HEK293 (cell line): Measurements from ENCODE around the gene KRT25.

Experiments
- CTCF ChIA-PET: fragments of 350-600 bp; formaldehyde crosslinking; extraction: SDS; loops from one replicate; lab custom pipeline; 2021; ENCODE audit warnings: antibody characterized with exemption; lab: Yijun Ruan, JAX
- POLR2A ChIA-PET: fragments of 300-600 bp; formaldehyde crosslinking; extraction: SDS; loops from one replicate; lab custom pipeline; 2020; ENCODE audit warnings: antibody characterized with exemption, inconsistent platforms; lab: Yijun Ruan, JAX
- H3K27ac ChIP-seq: fragments of 200-500 bp; sonication (Bioruptor generic); 2 replicates; pipeline ENCODE4 v1.5.1; 2014; ENCODE audit warnings: low read depth, low read length, control low read depth, inconsistent platforms; ENCODE audit errors: extremely low read depth
- H3K36me3 ChIP-seq, 2 experiments: fragments of 200-500 bp in 1 of 2; sonication (Bioruptor generic) in 1 of 2; 1 replicate in 1 of 2; 2 replicates in 1 of 2; pipeline ENCODE4 v1.5.1; 2014 to 2017; ENCODE audit warnings: inconsistent platforms in 2 of 2, low read length in 2 of 2; ENCODE audit not compliant: control insufficient read depth in 2 of 2, insufficient read depth in 1 of 2
- H3K4me1 ChIP-seq: fragments of 200-500 bp; sonication (Bioruptor generic); 2 replicates; pipeline ENCODE4 v1.5.1; 2014; ENCODE audit warnings: mild to moderate bottlenecking, low read length, inconsistent platforms; ENCODE audit not compliant: control insufficient read depth, insufficient read depth
- H3K4me3 ChIP-seq: 2 replicates; pipeline ENCODE4 v1.5.1; 2011; ENCODE audit warnings: low read depth, mild to moderate bottlenecking, control low read depth, low read length, moderate library complexity
- H3K9me3 ChIP-seq: fragments of 200-500 bp; sonication (Bioruptor generic); 2 replicates; pipeline ENCODE4 v1.5.1; 2014; ENCODE audit warnings: low read depth, low read length, inconsistent platforms; ENCODE audit not compliant: control insufficient read depth, insufficient read depth
- BCL11A ChIP-seq: fragments of 450-650 bp; formaldehyde crosslinking; IDR thresholded peaks from 2 replicates; pipeline ENCODE4 v1.5.1; 2016; ENCODE audit warnings: low read depth, missing biosample characterization, missing genetic modification characterization
- PRDM1 ChIP-seq: fragments of 450-650 bp; formaldehyde crosslinking; IDR thresholded peaks from 2 replicates; pipeline ENCODE4; 2016; ENCODE audit warnings: missing biosample characterization, missing genetic modification characterization
- WT1 ChIP-seq: fragments of 450-650 bp; formaldehyde crosslinking; IDR thresholded peaks from 2 replicates; pipeline ENCODE4 v1.5.1; 2016; ENCODE audit warnings: missing biosample characterization, missing genetic modification characterization
- ZBTB8A ChIP-seq: fragments of 450-650 bp; formaldehyde crosslinking; IDR thresholded peaks from 2 replicates; pipeline ENCODE4 v1.5.1; 2016; ENCODE audit warnings: missing biosample characterization, missing genetic modification characterization
- ZEB2 ChIP-seq: fragments of 450-650 bp; formaldehyde crosslinking; IDR thresholded peaks from 2 replicates; pipeline ENCODE4 v1.5.1; 2016; ENCODE audit warnings: missing biosample characterization, missing genetic modification characterization
- ZNF121 ChIP-seq: fragments of 450-650 bp; formaldehyde crosslinking; IDR thresholded peaks from 2 replicates; pipeline ENCODE4 v1.5.1; 2016; ENCODE audit warnings: missing biosample characterization, missing genetic modification characterization
- ZNF133 ChIP-seq: fragments of 450-650 bp; formaldehyde crosslinking; IDR thresholded peaks from 2 replicates; pipeline ENCODE4 v1.5.1; 2016; ENCODE audit warnings: missing biosample characterization, missing genetic modification characterization
- ZNF155 ChIP-seq: fragments of 450-650 bp; formaldehyde crosslinking; IDR thresholded peaks from 2 replicates; pipeline ENCODE4 v1.5.1; 2016; ENCODE audit warnings: missing biosample characterization, missing genetic modification characterization
- ZNF354C ChIP-seq: fragments of 450-650 bp; formaldehyde crosslinking; IDR thresholded peaks from 2 replicates; pipeline ENCODE4 v1.5.1; 2016; ENCODE audit warnings: missing biosample characterization, missing genetic modification characterization, low read depth, borderline replicate concordance
- ZNF391 ChIP-seq: fragments of 450-650 bp; formaldehyde crosslinking; IDR thresholded peaks from 2 replicates; pipeline ENCODE4 v1.5.1; 2016; ENCODE audit warnings: low read depth, missing biosample characterization, missing genetic modification characterization, borderline replicate concordance
- ZNF501 ChIP-seq: fragments of 450-650 bp; formaldehyde crosslinking; IDR thresholded peaks from 2 replicates; pipeline ENCODE4 v1.5.1; 2016; ENCODE audit warnings: missing biosample characterization, missing genetic modification characterization
- ZNF623 ChIP-seq: fragments of 450-650 bp; formaldehyde crosslinking; IDR thresholded peaks from 2 replicates; pipeline ENCODE4 v1.5.1; 2016; ENCODE audit warnings: missing biosample characterization, missing genetic modification characterization
- ZNF670 ChIP-seq: fragments of 450-650 bp; formaldehyde crosslinking; IDR thresholded peaks from 2 replicates; pipeline ENCODE4 v1.5.1; 2016; ENCODE audit warnings: missing biosample characterization, missing genetic modification characterization, low read depth
- ZNF677 ChIP-seq: fragments of 450-650 bp; IDR thresholded peaks from 2 replicates; pipeline ENCODE4 v1.5.0; 2018; ENCODE audit warnings: missing biosample characterization, mild to moderate bottlenecking, missing genetic modification characterization, moderate library complexity
- ZNF707 ChIP-seq: fragments of 450-650 bp; formaldehyde crosslinking; IDR thresholded peaks from 2 replicates; pipeline ENCODE4 v1.5.1; 2016; ENCODE audit warnings: missing biosample characterization, missing genetic modification characterization
- ZNF776 ChIP-seq: fragments of 450-650 bp; formaldehyde crosslinking; IDR thresholded peaks from 2 replicates; pipeline ENCODE4 v1.5.0; 2017; ENCODE audit warnings: missing biosample characterization, missing genetic modification characterization, borderline replicate concordance
- ZNF777 ChIP-seq: fragments of 450-650 bp; formaldehyde crosslinking; IDR thresholded peaks from 2 replicates; pipeline ENCODE4 v1.5.1; 2017; ENCODE audit warnings: missing biosample characterization, missing genetic modification characterization, borderline replicate concordance
- ZNF792 ChIP-seq: fragments of 450-650 bp; formaldehyde crosslinking; IDR thresholded peaks from 2 replicates; pipeline ENCODE4 v1.5.1; 2016; ENCODE audit warnings: missing biosample characterization, missing genetic modification characterization
- ZNF843 ChIP-seq: fragments of 450-650 bp; formaldehyde crosslinking; IDR thresholded peaks from 2 replicates; pipeline ENCODE4 v1.5.1; 2016; ENCODE audit warnings: missing biosample characterization, missing genetic modification characterization
- TF ChIP-seq, protein P1 (sequence below): fragments of 450-650 bp; formaldehyde crosslinking; IDR thresholded peaks from 2 replicates; pipeline ENCODE4 v1.5.1; 2016; ENCODE audit warnings: missing biosample characterization, missing genetic modification characterization
- TF ChIP-seq, protein P2 (sequence below): fragments of 450-650 bp; formaldehyde crosslinking; IDR thresholded peaks from 2 replicates; pipeline ENCODE4 v1.5.1; 2016; ENCODE audit warnings: missing biosample characterization, missing genetic modification characterization
- TF ChIP-seq, protein P3 (sequence below): fragments of 450-650 bp; formaldehyde crosslinking; IDR thresholded peaks from 2 replicates; pipeline ENCODE4 v1.5.1; 2016; ENCODE audit warnings: missing biosample characterization, missing genetic modification characterization, low read depth
- TF ChIP-seq, protein P4 (sequence below): fragments of 450-650 bp; formaldehyde crosslinking; IDR thresholded peaks from 2 replicates; pipeline ENCODE4 v1.5.1; 2016; ENCODE audit warnings: missing biosample characterization, missing genetic modification characterization

The KRT25 gene

DNA sequence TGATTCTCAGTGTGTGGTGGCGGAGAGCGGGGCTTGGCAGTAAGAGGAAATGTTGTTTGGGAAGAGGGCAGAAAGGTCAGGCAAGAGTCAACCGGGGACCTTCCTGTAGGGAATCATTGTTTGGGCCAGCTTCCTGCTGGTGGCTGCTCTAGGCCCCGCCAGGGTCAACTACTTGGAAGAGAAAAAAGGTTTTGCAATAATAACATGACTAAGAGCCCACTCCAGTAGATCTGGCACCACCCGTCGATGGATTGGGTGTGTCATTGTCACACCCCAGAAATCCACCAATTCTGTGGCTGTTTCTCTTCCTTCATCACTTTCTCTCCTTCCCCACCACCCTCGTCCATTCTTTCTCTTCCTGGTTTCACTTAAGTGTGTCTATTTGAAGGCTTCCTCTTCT, 47.4 kb downstream of the KRT25 start:
- Histone ChIP-seq H3K9me3 (no peaks in the 10 kb centered on the region), H3K36me3 (no peaks in the 10 kb centered on the region), H3K27ac (no peak overlapping the region), H3K4me3 (no peak overlapping the region), H3K4me1 (no peaks in the 10 kb centered on the region)
- POLR2A ChIA-PET: no interaction called here
- TF ChIP-seq ZNF707 (tag by site-specific recombination): no peak
- TF ChIP-seq, protein P1, sequence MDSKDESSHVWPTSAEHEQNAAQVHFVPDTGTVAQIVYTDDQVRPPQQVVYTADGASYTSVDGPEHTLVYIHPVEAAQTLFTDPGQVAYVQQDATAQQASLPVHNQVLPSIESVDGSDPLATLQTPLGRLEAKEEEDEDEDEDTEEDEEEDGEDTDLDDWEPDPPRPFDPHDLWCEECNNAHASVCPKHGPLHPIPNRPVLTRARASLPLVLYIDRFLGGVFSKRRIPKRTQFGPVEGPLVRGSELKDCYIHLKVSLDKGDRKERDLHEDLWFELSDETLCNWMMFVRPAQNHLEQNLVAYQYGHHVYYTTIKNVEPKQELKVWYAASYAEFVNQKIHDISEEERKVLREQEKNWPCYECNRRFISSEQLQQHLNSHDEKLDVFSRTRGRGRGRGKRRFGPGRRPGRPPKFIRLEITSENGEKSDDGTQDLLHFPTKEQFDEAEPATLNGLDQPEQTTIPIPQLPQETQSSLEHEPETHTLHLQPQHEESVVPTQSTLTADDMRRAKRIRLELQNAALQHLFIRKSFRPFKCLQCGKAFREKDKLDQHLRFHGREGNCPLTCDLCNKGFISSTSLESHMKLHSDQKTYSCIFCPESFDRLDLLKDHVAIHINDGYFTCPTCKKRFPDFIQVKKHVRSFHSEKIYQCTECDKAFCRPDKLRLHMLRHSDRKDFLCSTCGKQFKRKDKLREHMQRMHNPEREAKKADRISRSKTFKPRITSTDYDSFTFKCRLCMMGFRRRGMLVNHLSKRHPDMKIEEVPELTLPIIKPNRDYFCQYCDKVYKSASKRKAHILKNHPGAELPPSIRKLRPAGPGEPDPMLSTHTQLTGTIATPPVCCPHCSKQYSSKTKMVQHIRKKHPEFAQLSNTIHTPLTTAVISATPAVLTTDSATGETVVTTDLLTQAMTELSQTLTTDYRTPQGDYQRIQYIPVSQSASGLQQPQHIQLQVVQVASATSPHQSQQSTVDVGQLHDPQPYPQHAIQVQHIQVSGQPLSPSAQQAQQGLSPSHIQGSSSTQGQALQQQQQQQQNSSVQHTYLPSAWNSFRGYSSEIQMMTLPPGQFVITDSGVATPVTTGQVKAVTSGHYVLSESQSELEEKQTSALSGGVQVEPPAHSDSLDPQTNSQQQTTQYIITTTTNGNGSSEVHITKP: no peak
- no peak for TF ChIP-seq ZNF623 (tag by site-specific recombination)
- TF ChIP-seq ZNF155 (tag by site-specific recombination): no peak
- TF ChIP-seq BCL11A (tag by site-specific recombination): no peak
- no peak for TF ChIP-seq ZBTB8A
- no peak for TF ChIP-seq ZNF133 (tag by site-specific recombination)
- TF ChIP-seq ZNF501: no peak
- TF ChIP-seq ZNF391: no peak
- TF ChIP-seq WT1 (tag by site-specific recombination): no peak
- CTCF ChIA-PET: no interaction called here

DNA sequence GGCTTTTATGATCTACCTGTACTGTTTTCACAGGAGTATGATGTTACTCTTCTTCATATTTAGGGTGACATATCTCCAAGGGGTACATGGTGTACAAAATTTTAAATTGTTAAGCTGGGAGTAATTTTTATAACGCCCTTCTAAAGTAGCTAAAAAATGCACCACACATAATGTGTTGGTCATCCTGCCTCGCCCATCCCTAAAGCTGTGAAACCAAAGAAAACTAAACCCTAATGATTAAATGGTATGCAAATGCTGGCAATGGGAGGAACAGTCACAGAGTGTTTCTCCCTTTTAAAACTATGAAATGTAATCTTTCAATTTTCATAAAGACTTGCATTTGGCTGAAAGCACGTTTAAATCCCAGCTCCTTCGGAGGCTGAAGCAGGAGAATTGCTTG, 49.5 kb downstream of the KRT25 start:
- Histone ChIP-seq H3K36me3 (no peaks in the 10 kb centered on the region), H3K27ac (no peak overlapping the region), H3K4me1 (no peaks in the 10 kb centered on the region), H3K9me3 (no peaks in the 10 kb centered on the region), H3K4me3 (no peak overlapping the region)
- ChIA-PET POLR2A (no interaction called here), CTCF (interaction anchor here (0.7 to 0.8 kb wide), 2 partner anchors 18 to 143 kb away, joined by 3 read pairs; no protein-coding TSS in a partner anchor)
- TF ChIP-seq ZNF670 (no peak), ZNF121 (no peak), ZNF777 (tag by site-specific recombination) (no peak), PRDM1 (tag by site-specific recombination) (no peak), ZEB2 (tag by site-specific recombination) (no peak), ZNF354C (tag by site-specific recombination) (no peak), ZNF843 (tag by site-specific recombination) (no peak), ZNF792 (no peak), ZNF677 (no peak), ZNF776 (no peak)
- TF ChIP-seq, protein P2, sequence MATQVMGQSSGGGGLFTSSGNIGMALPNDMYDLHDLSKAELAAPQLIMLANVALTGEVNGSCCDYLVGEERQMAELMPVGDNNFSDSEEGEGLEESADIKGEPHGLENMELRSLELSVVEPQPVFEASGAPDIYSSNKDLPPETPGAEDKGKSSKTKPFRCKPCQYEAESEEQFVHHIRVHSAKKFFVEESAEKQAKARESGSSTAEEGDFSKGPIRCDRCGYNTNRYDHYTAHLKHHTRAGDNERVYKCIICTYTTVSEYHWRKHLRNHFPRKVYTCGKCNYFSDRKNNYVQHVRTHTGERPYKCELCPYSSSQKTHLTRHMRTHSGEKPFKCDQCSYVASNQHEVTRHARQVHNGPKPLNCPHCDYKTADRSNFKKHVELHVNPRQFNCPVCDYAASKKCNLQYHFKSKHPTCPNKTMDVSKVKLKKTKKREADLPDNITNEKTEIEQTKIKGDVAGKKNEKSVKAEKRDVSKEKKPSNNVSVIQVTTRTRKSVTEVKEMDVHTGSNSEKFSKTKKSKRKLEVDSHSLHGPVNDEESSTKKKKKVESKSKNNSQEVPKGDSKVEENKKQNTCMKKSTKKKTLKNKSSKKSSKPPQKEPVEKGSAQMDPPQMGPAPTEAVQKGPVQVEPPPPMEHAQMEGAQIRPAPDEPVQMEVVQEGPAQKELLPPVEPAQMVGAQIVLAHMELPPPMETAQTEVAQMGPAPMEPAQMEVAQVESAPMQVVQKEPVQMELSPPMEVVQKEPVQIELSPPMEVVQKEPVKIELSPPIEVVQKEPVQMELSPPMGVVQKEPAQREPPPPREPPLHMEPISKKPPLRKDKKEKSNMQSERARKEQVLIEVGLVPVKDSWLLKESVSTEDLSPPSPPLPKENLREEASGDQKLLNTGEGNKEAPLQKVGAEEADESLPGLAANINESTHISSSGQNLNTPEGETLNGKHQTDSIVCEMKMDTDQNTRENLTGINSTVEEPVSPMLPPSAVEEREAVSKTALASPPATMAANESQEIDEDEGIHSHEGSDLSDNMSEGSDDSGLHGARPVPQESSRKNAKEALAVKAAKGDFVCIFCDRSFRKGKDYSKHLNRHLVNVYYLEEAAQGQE (tag by site-specific recombination): no peak
- TF ChIP-seq, protein P3, sequence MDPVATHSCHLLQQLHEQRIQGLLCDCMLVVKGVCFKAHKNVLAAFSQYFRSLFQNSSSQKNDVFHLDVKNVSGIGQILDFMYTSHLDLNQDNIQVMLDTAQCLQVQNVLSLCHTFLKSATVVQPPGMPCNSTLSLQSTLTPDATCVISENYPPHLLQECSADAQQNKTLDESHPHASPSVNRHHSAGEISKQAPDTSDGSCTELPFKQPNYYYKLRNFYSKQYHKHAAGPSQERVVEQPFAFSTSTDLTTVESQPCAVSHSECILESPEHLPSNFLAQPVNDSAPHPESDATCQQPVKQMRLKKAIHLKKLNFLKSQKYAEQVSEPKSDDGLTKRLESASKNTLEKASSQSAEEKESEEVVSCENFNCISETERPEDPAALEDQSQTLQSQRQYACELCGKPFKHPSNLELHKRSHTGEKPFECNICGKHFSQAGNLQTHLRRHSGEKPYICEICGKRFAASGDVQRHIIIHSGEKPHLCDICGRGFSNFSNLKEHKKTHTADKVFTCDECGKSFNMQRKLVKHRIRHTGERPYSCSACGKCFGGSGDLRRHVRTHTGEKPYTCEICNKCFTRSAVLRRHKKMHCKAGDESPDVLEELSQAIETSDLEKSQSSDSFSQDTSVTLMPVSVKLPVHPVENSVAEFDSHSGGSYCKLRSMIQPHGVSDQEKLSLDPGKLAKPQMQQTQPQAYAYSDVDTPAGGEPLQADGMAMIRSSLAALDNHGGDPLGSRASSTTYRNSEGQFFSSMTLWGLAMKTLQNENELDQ (tag by site-specific recombination): no peak
- TF ChIP-seq, protein P4, sequence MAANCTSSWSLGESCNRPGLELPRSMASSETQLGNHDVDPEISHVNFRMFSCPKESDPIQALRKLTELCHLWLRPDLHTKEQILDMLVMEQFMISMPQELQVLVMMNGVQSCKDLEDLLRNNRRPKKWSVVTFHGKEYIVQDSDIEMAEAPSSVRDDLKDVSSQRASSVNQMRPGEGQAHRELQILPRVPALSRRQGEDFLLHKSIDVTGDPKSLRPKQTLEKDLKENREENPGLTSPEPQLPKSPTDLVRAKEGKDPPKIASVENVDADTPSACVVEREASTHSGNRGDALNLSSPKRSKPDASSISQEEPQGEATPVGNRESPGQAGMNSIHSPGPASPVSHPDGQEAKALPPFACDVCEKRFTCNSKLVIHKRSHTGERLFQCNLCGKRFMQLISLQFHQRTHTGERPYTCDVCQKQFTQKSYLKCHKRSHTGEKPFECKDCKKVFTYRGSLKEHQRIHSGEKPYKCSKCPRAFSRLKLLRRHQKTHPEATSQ (tag by site-specific recombination): no peak
